HEK293T (cell line): Measurements from ENCODE around the gene TTC28.

Source experiments
- ARNT ChIP-seq: fragments of 450-650 bp; IDR thresholded peaks from 2 replicates; pipeline ENCODE4 v1.6.1; 2017; ENCODE audit warnings: mild to moderate bottlenecking
- BHLHE40 ChIP-seq: fragments of 450-650 bp; IDR thresholded peaks from 2 replicates; pipeline ENCODE4 v1.6.1; 2016; ENCODE audit warnings: mild to moderate bottlenecking, moderate library complexity, borderline replicate concordance
- ELF4 ChIP-seq: fragments of 450-650 bp; IDR thresholded peaks from 2 replicates; pipeline ENCODE4 v1.6.1; 2017; ENCODE audit warnings: antibody characterized with exemption
- FOXA1 ChIP-seq: fragments of 450-650 bp; IDR thresholded peaks from 2 replicates; pipeline ENCODE4 v1.6.1; 2016; ENCODE audit warnings: mild to moderate bottlenecking
- FOXK2 ChIP-seq: fragments of 450-650 bp; IDR thresholded peaks from 2 replicates; pipeline ENCODE4 v1.6.1; 2016; ENCODE audit warnings: mild to moderate bottlenecking
- FOXM1 ChIP-seq: fragments of 450-650 bp; IDR thresholded peaks from 2 replicates; pipeline ENCODE4 v1.6.1; 2017; ENCODE audit warnings: mild to moderate bottlenecking, borderline replicate concordance
- PKNOX1 ChIP-seq: fragments of 450-650 bp; IDR thresholded peaks from 2 replicates; pipeline ENCODE4 v1.6.1; 2016
- SUZ12 ChIP-seq: fragments of 450-650 bp; IDR thresholded peaks from 2 replicates; pipeline ENCODE4 v1.6.1; 2016; ENCODE audit warnings: mild to moderate bottlenecking
- TARDBP ChIP-seq: fragments of 450-650 bp; IDR thresholded peaks from 2 replicates; pipeline ENCODE4 v1.6.1; 2016

DNA sequence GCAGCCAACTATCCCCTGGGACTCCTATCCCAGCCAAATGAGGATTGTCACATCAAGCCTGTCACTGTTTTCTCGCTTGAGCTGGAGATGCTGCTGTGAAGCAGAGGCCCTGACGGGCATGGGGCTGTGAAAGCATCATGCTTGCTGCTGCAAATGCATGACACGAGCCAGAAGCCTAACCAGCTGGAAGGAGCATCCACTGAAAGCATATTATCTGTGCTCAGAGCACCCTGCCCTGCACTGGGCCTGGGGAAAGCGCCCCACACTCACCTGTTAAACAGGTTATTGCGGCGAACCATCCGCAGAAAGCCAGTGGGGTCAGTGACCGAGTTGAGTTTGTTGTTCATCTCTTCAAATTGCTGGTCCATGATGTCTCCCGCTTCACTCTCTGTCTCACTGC lies 649.7 kb downstream of the TTC28 start:
- TF ChIP-seq SUZ12 (no peak), PKNOX1 (no peak), BHLHE40 (no peak), TARDBP (no peak), FOXA1 (no peak), ARNT (no peak), ELF4 (no peak), FOXM1 (no peak), FOXK2 (no peak)
